HepG2 (cell line): ENCODE data around the gene THAP9. TPM values are rescaled to one million over a fixed set of nuclear protein-coding genes. Genes with fewer than 3 reads are reported as not detected.

Experiments
- ATAC-seq: fragments of 200-7000 bp; cut with Tn5 transposase; 3 replicates; pipeline ENCODE4 v1.9.1; 2020; ENCODE audit warnings: mild to moderate bottlenecking, moderate library complexity
- BruUV-seq: library from RNA; stranded (reverse); fragments of 400-500 nt; replicated peaks from 2 replicates; lab custom pipeline; 2021; lab: Mats Ljungman, UMichigan
- CTCF ChIA-PET: fragments of 300-600 bp; formaldehyde crosslinking; extraction: SDS; loops from one replicate; lab custom pipeline; 2021; ENCODE audit warnings: low total read pairs, inconsistent platforms, low intra/inter-chr PET ratio; lab: Yijun Ruan, JAX
- POLR2A ChIA-PET: fragments of 350-600 bp; sonication (Branson Sonifier 250); formaldehyde crosslinking; loops from one replicate; lab custom pipeline; 2020; ENCODE audit warnings: antibody characterized with exemption, inconsistent platforms; lab: Yijun Ruan, JAX
- DNase-seq: peaks from one replicate; pipeline ENCODE4 v3.0.0-alpha.2; 2015; ENCODE audit warnings: low spot score
- FAIRE-seq: peaks from 3 replicates; lab custom pipeline; 2011; peaks lifted over from hg19 to GRCh38; lab: Jason Lieb, UNC
- H2AFZ ChIP-seq: one replicate; pipeline ENCODE4 v1.6.1; 2011; ENCODE audit warnings: low read length, inconsistent platforms
- H3K27ac ChIP-seq: fragments of 300-600 bp; 3 replicates; pipeline ENCODE4 v1.8.0; 2011; ENCODE audit warnings: mixed run types, mild to moderate bottlenecking, mixed read lengths, low read length, inconsistent platforms; ENCODE audit not compliant: insufficient read depth; ENCODE audit errors: extremely low read length
- H3K27me3 ChIP-seq, 2 experiments: fragments of 200-600 bp in 1 of 2; 2 replicates in 1 of 2; 3 replicates in 1 of 2; pipeline versions ENCODE4 v1.6.0 to v1.8.0; 2011; ENCODE audit warnings: low read length in 2 of 2, mild to moderate bottlenecking in 2 of 2, moderate library complexity in 2 of 2, inconsistent platforms in 1 of 2; ENCODE audit not compliant: insufficient read depth in 2 of 2, control insufficient read depth in 1 of 2
- H3K36me3 ChIP-seq, 2 experiments: fragments of 200-600 bp in 1 of 2; replicated peaks in 1 of 2; 2 replicates in 1 of 2; 3 replicates in 1 of 2; pipeline versions ENCODE4 v1.5.1 to v1.8.0; 2011; ENCODE audit warnings: low read length in 2 of 2, inconsistent platforms in 1 of 2; ENCODE audit not compliant: insufficient read depth in 2 of 2, control insufficient read depth in 1 of 2
- H3K4me1 ChIP-seq: 2 replicates; pipeline ENCODE4 v1.5.1; 2012; ENCODE audit warnings: low read length, inconsistent platforms; ENCODE audit not compliant: insufficient read depth
- H3K4me2 ChIP-seq: 2 replicates; pipeline ENCODE4 v1.6.0; 2011; ENCODE audit warnings: low read depth, low read length, inconsistent platforms
- H3K4me3 ChIP-seq, 3 experiments: fragments of 200-600 bp in 1 of 3; sonication (generic), shearing (Covaris generic) in 1 of 3; replicated peaks in 1 of 3; 2 replicates each; pipeline ENCODE4 v1.5.1; 2011 to 2016; ENCODE audit warnings: low read length in 3 of 3, inconsistent platforms in 2 of 3, low read depth in 2 of 3, mild to moderate bottlenecking in 2 of 3, control low read depth in 1 of 3, mixed read lengths in 1 of 3; ENCODE audit not compliant: insufficient read depth in 1 of 3
- H3K79me2 ChIP-seq: one replicate; pipeline ENCODE4 v1.6.1; 2011; ENCODE audit warnings: low read length, inconsistent platforms; ENCODE audit not compliant: insufficient read depth
- H3K9ac ChIP-seq: 2 replicates; pipeline ENCODE4 v1.6.0; 2011; ENCODE audit warnings: mild to moderate bottlenecking, low read depth, low read length, inconsistent platforms; ENCODE audit not compliant: insufficient read depth
- H3K9me3 ChIP-seq: 2 replicates; pipeline ENCODE4 v1.5.1; 2012; ENCODE audit warnings: mild to moderate bottlenecking, low read length
- H4K20me1 ChIP-seq: 2 replicates; pipeline ENCODE4 v1.6.0; 2011; ENCODE audit warnings: inconsistent platforms, mild to moderate bottlenecking, low read length, moderate library complexity; ENCODE audit not compliant: insufficient read depth
- ATF6 ChIP-seq: sonication (generic); formaldehyde crosslinking; conservative IDR thresholded peaks from 2 replicates; pipeline ENCODE4 v1.4.0; 2020; ENCODE audit warnings: missing genetic modification reagents
- CCDC6 ChIP-seq: sonication (generic); formaldehyde crosslinking; IDR thresholded peaks from 2 replicates; pipeline ENCODE4 v1.8.1; 2022; ENCODE audit warnings: mild to moderate bottlenecking, missing genetic modification reagents, moderate library complexity
- CHCHD3 ChIP-seq: sonication (generic); formaldehyde crosslinking; IDR thresholded peaks from 2 replicates; pipeline ENCODE4 v1.8.0; 2022; ENCODE audit warnings: mild to moderate bottlenecking, missing genetic modification reagents, moderate library complexity
- KIAA2018 ChIP-seq: sonication (generic); formaldehyde crosslinking; IDR thresholded peaks from 2 replicates; pipeline ENCODE4 v1.5.0; 2020; ENCODE audit warnings: mild to moderate bottlenecking, missing genetic modification reagents, borderline replicate concordance
- MYC ChIP-seq: sonication (generic); formaldehyde crosslinking; IDR thresholded peaks from 2 replicates; pipeline ENCODE4 v1.9.0; 2021; ENCODE audit warnings: missing genetic modification reagents, borderline replicate concordance
- TP53 ChIP-seq: sonication (generic); formaldehyde crosslinking; conservative IDR thresholded peaks from 2 replicates; pipeline ENCODE4 v1.4.0; 2020; ENCODE audit warnings: missing genetic modification reagents
- ZFY ChIP-seq: sonication (generic); formaldehyde crosslinking; IDR thresholded peaks from 2 replicates; pipeline ENCODE4 v1.4.0; 2020; ENCODE audit warnings: missing genetic modification reagents
- ZNF512B ChIP-seq: sonication (generic); formaldehyde crosslinking; IDR thresholded peaks from 2 replicates; pipeline ENCODE4 v1.5.1; 2020; ENCODE audit warnings: missing genetic modification reagents, mild to moderate bottlenecking, borderline replicate concordance
- ZNF747 ChIP-seq: sonication (generic); formaldehyde crosslinking; IDR thresholded peaks from 2 replicates; pipeline ENCODE4 v1.8.1; 2023; ENCODE audit warnings: missing genetic modification reagents, mild to moderate bottlenecking, borderline replicate concordance
- ZSCAN20 ChIP-seq: sonication (generic); formaldehyde crosslinking; IDR thresholded peaks from 2 replicates; pipeline ENCODE4 v1.4.0; 2020; ENCODE audit warnings: missing genetic modification reagents, mild to moderate bottlenecking, borderline replicate concordance
- WGBS: methylation state at CpG from one replicate; pipeline ENCODE4 v1.1.6; 2017; ENCODE audit warnings: low lambda C conversion rate; 5-methylcytosine and 5-hydroxymethylcytosine counted together
- in situ Hi-C: cut with HindIII; loops from 2 replicates; pipeline ENCODE4 v1.10.0; 2017; ENCODE audit warnings: low pct_unique_long_range_greater_than_20kb; ENCODE audit not compliant: extremely low pct_ligation_motif_present
- intact Hi-C: fragments of 100-400 bp; cut with micrococcal nuclease; formaldehyde crosslinking; loops from one replicate; pipeline ENCODE4 v1.10.0; 2022; ENCODE audit not compliant: unreplicated experiment
- polyA plus RNA-seq, 8 experiments: library from polyadenylated mRNA; depleted of rRNA in 3 of 8; stranded (reverse) in 7 of 8; unstranded in 1 of 8; fragments of >200 nt; fragmentation: Illumina TruSeq in 4 of 8; extraction: Trizol in 4 of 8; gene quantifications; 2 replicates each; pipeline versions ENCODE4 v1.2.1 to v1.2.3, GENCODE V29; 2011 to 2016; ENCODE audit warnings: low read depth in 4 of 8, missing spikeins in 1 of 8, mixed read lengths in 1 of 8; ENCODE audit not compliant: insufficient read depth in 1 of 8
- total RNA-seq, 5 experiments: library from RNA; depleted of rRNA; stranded (reverse); fragments of >200 nt; fragmentation: Illumina TruSeq; extraction: Trizol; gene quantifications; 2 replicates each; pipeline ENCODE4 v1.2.3, GENCODE V29; 2016; ENCODE audit warnings: low read depth in 1 of 5

Gene THAP9
- total and polyA plus RNA-seq, 2 of the 13 experiments (the other 11 are each of a cell fraction or from before 2014, with no cell fraction given) = 6.0 to 7.2 TPM

GRCh38 chr4:82965763-82966162 is 65.2 kb downstream of the THAP9 start:
- no peaks in the 10 kb centered on the region for H3K27me3 ChIP-seq
- peaks cover 2% of the 10 kb centered on the region for H3K79me2 ChIP-seq
- H3K9ac ChIP-seq = no peak overlapping the region
- CTCF ChIA-PET = no interaction called here
- H3K4me1 ChIP-seq = no peaks in the 10 kb centered on the region
- in situ Hi-C loops = no loop called here
- WGBS = 96% methylated on average over 2 of the region's 2 CpGs
- no peak overlapping the region for H3K27ac ChIP-seq
- no peak for ATAC-seq
- H3K4me3 ChIP-seq = no peak overlapping the region
- H4K20me1 ChIP-seq = no peaks in the 10 kb centered on the region
- no peak for DNase-seq
- H3K36me3 ChIP-seq = peaks cover 9 to 56% of the 10 kb centered on the region in 2 experiments
- H2AFZ ChIP-seq = no peak overlapping the region
- H3K9me3 ChIP-seq = no peaks in the 10 kb centered on the region
- FAIRE-seq = no peak
- no TSS peak for BruUV-seq
- POLR2A ChIA-PET = no interaction called here
- H3K4me2 ChIP-seq = no peak overlapping the region
- intact Hi-C loops = no loop called here
- no peak for TF ChIP-seq ATF6 (CRISPR knock-in tag)
- TF ChIP-seq ZNF747 (CRISPR knock-in tag) = no peak
- no peak for TF ChIP-seq MYC (CRISPR knock-in tag)
- TF ChIP-seq ZSCAN20 (CRISPR knock-in tag) = no peak
- TF ChIP-seq CCDC6 = no peak
- no peak for TF ChIP-seq TP53 (CRISPR knock-in tag)
- no peak for TF ChIP-seq KIAA2018 (CRISPR knock-in tag)
- no peak for TF ChIP-seq ZNF512B
- no peak for TF ChIP-seq ZFY (CRISPR knock-in tag)
- TF ChIP-seq CHCHD3 (CRISPR knock-in tag) = no peak
